MM.1S (cell line): Measurements from ENCODE around the gene GDF9.

Source experiments
- CTCF ChIP-seq: fragments of 300-600 bp; sonication (generic); IDR thresholded peaks from 2 replicates; pipeline ENCODE4 v1.5.1; 2016; ENCODE audit warnings: antibody characterized with exemption, low read length, mixed read lengths
- EZH2 ChIP-seq: fragments of 300-600 bp; sonication (generic); optimal IDR thresholded peaks from 2 replicates; pipeline ENCODE3; 2017; ENCODE audit warnings: low read depth, mild to moderate bottlenecking, antibody characterized with exemption, low read length, mixed read lengths
- EZH2phosphoT487 ChIP-seq: fragments of 300-600 bp; sonication (generic); IDR thresholded peaks from 2 replicates; pipeline ENCODE4 v1.6.1; 2018; ENCODE audit warnings: antibody characterized with exemption, low read length

GRCh38 chr5:132821791-132822190 is 44.5 kb downstream of the GDF9 start:
- TF ChIP-seq CTCF (no peak), EZH2phosphoT487 (no peak), EZH2 (no peak)
